PFSK-1 (cell line): Measurements from ENCODE around the gene ITGA11.

Experiments
- POLR2AphosphoS5 ChIP-seq: IDR thresholded peaks from 2 replicates; pipeline ENCODE4 v1.6.1; 2012; ENCODE audit warnings: low read depth, mild to moderate bottlenecking, control low read depth, low read length, moderate library complexity
- SIN3A ChIP-seq: IDR thresholded peaks from 2 replicates; pipeline ENCODE4 v1.6.1; 2012; ENCODE audit warnings: mild to moderate bottlenecking, low read length, moderate library complexity, borderline replicate concordance; ENCODE audit not compliant: insufficient read depth
- TAF1 ChIP-seq: IDR thresholded peaks from 2 replicates; pipeline ENCODE4 v1.6.1; 2012; ENCODE audit warnings: low read length, control low read depth, borderline replicate concordance; ENCODE audit not compliant: insufficient read depth
- TF ChIP-seq, protein P1 (sequence below), 2 experiments: IDR thresholded peaks; 2 replicates each; pipeline versions ENCODE4 v1.6.1 to v1.8.0; 2011 to 2012; ENCODE audit warnings: low read depth in 2 of 2, low read length in 2 of 2, control low read depth in 1 of 2, inconsistent platforms in 1 of 2, mild to moderate bottlenecking in 1 of 2, moderate library complexity in 1 of 2; ENCODE audit not compliant: insufficient read depth in 1 of 2

DNA sequence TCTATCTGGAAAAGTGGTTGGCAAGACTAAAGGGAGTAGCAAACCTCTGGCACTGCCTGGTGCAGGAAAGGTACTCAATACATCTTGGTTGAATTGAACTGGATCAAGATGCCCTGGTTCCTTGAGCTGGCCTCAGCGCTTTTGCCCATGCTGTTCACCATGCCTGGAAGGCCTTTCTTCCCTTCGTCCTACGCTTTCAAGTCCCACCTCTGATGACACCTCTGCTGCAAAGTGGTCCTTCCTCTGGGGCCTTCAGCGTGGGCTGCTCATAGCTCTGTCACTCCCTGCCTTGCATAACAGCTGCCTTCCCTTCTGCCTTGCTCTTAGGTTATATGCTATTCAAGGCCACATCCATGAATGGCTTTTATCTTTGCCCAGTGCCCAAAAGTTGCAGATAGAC lies 23.0 kb downstream of the ITGA11 start:
- no peak for TF ChIP-seq POLR2AphosphoS5
- TF ChIP-seq SIN3A: no peak
- TF ChIP-seq, protein P1, sequence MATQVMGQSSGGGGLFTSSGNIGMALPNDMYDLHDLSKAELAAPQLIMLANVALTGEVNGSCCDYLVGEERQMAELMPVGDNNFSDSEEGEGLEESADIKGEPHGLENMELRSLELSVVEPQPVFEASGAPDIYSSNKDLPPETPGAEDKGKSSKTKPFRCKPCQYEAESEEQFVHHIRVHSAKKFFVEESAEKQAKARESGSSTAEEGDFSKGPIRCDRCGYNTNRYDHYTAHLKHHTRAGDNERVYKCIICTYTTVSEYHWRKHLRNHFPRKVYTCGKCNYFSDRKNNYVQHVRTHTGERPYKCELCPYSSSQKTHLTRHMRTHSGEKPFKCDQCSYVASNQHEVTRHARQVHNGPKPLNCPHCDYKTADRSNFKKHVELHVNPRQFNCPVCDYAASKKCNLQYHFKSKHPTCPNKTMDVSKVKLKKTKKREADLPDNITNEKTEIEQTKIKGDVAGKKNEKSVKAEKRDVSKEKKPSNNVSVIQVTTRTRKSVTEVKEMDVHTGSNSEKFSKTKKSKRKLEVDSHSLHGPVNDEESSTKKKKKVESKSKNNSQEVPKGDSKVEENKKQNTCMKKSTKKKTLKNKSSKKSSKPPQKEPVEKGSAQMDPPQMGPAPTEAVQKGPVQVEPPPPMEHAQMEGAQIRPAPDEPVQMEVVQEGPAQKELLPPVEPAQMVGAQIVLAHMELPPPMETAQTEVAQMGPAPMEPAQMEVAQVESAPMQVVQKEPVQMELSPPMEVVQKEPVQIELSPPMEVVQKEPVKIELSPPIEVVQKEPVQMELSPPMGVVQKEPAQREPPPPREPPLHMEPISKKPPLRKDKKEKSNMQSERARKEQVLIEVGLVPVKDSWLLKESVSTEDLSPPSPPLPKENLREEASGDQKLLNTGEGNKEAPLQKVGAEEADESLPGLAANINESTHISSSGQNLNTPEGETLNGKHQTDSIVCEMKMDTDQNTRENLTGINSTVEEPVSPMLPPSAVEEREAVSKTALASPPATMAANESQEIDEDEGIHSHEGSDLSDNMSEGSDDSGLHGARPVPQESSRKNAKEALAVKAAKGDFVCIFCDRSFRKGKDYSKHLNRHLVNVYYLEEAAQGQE (IDR thresholded peaks at IDR 0.05; ENCODE audit: insufficient read depth in 1 of 2, low read depth in 2 of 2, low read length in 2 of 2): no peak
- no peak for TF ChIP-seq TAF1
